Esophagus squamous epithelium (tissue), 4 donors: ENCODE results near the gene NCS1.

Experiments
- CTCF ChIP-seq, 6 experiments: fragments of 450-650 bp in 4 of 6; fragments of 200-600 bp in 2 of 6; sonication (generic) in 2 of 6; IDR thresholded peaks; one replicate each; pipeline ENCODE4 v1.5.1; 2016 to 2019; ENCODE audit warnings: antibody characterized with exemption in 6 of 6, mild to moderate bottlenecking in 4 of 6, moderate library complexity in 4 of 6
- POLR2A ChIP-seq, 4 donors: fragments of 450-650 bp; IDR thresholded peaks; one replicate each; pipeline ENCODE4 v1.6.1; 2017; ENCODE audit warnings: antibody characterized with exemption in 4 of 4, mild to moderate bottlenecking in 4 of 4, moderate library complexity in 3 of 4

- TF ChIP-seq CTCF (IDR thresholded peaks at IDR 0.05): no peak
- no peak for TF ChIP-seq POLR2A (IDR thresholded peaks at IDR 0.05)
These were observed 45.3 kb upstream of the NCS1 start for GRCh38 chr9:130126721-130127433.
